Heart right ventricle (tissue), 16 donors: ENCODE results near the gene FZD8. TPM values are rescaled to one million over a fixed set of nuclear protein-coding genes. Genes with fewer than 3 reads are reported as not detected.

Experiments used
- ATAC-seq, 8 donors: fragments of 200-7000 bp; cut with Tn5 transposase; one replicate each; pipeline ENCODE4 v1.9.1; 2020; ENCODE audit warnings: mild to moderate bottlenecking in 8 of 8, moderate library complexity in 8 of 8, moderate number of reproducible peaks in 1 of 8
- DNase-seq, 2 donors: peaks; one replicate each; pipeline ENCODE4 v3.0.0-alpha.2; 2020
- H3K27ac ChIP-seq, 10 donors: fragments of 200-600 bp; sonication (generic) in 2 of 10; one replicate each; pipeline versions ENCODE4 v1.5.0 to v1.8.0; 2020 to 2022; ENCODE audit warnings: mild to moderate bottlenecking in 3 of 10
- H3K27me3 ChIP-seq, 7 donors: fragments of 200-600 bp; one replicate each; pipeline ENCODE4 v1.8.0; 2021 to 2022; ENCODE audit warnings: mild to moderate bottlenecking in 2 of 7
- H3K36me3 ChIP-seq, 9 donors: fragments of 200-600 bp; sonication (generic) in 1 of 9; one replicate each; pipeline versions ENCODE4 v1.5.0 to v1.8.0; 2020 to 2022; ENCODE audit warnings: mild to moderate bottlenecking in 2 of 9
- H3K4me1 ChIP-seq, 9 donors: fragments of 200-600 bp; sonication (generic) in 1 of 9; one replicate each; pipeline versions ENCODE4 v1.5.0 to v1.8.0; 2020 to 2022; ENCODE audit warnings: mild to moderate bottlenecking in 4 of 9
- H3K4me3 ChIP-seq, 10 donors: fragments of 200-600 bp; sonication (generic) in 2 of 10; one replicate each; pipeline versions ENCODE4 v1.5.0 to v1.8.0; 2020 to 2022; ENCODE audit warnings: mild to moderate bottlenecking in 7 of 10, moderate library complexity in 2 of 10
- H3K9me3 ChIP-seq, 11 donors: fragments of 200-600 bp in 10 of 11; sonication (generic) in 2 of 11; one replicate each; pipeline versions ENCODE4 v1.5.0 to v1.8.0; 2013 to 2022; ENCODE audit warnings: mild to moderate bottlenecking in 2 of 11, control low read depth in 1 of 11, moderate library complexity in 1 of 11
- WGBS, 2 donors: extraction: QIAGEN DNeasy Blood & Tissue Kit; methylation state at CpG; one replicate each; pipeline ENCODE4 v1.1.7; 2013; ENCODE audit warnings: inconsistent platforms in 1 of 2; 5-methylcytosine and 5-hydroxymethylcytosine counted together
- intact Hi-C, 10 donors: fragments of 100-400 bp; cut with DNase I; formaldehyde crosslinking; loops; one replicate each; pipeline versions ENCODE4 v1.11.1 to v1.14.2; 2022
- polyA plus RNA-seq, 2 donors: library from polyadenylated mRNA; stranded (reverse); fragments of 200-250 nt; gene quantifications; one replicate each; pipeline ENCODE4 v1.2.3, GENCODE V29; 2013
- total RNA-seq, 10 donors: library from RNA; stranded (reverse); fragmentation: NEBNext Ultra II Directional in 3 of 10; extraction: Animal tissue kit (Norgen Biotek cat#: 25700) in 3 of 10; gene quantifications; one replicate each; pipeline versions ENCODE4 v1.2.1 to v1.2.4, GENCODE V29; 2021 to 2023
- TF ChIP-seq, protein P1 (sequence below), 9 donors: fragments of 200-600 bp; sonication (generic) in 2 of 9; IDR thresholded peaks; one replicate each; pipeline versions ENCODE4 v1.5.0 to v1.8.0; 2021 to 2022; ENCODE audit warnings: antibody characterized with exemption in 9 of 9, mild to moderate bottlenecking in 5 of 9, moderate library complexity in 1 of 9
- donor health status: Arrhythmogenic right ventricular cardiomyopathy.
- donor health status: ischemic (EF 13 %, LVEDD 7.1; RV severe dilation, severe dysfunction).
- donor health status: healthy with polysubstance abuse.
- donor health status: DM: no; HTN: yes; CAD: no.
- donor health status: DM: no; HTN: no; CAD: no.
- donor health status: ischemic (EF 25% LVEDD 6.9; RV normal size, moderate dysfunction).
- donor health status: ischemic (EF 25% LVEDD 5.7; RV mildly dilated, moderate dysfunction).
- donor health status: healthy.
- donor health status: DM: yes; HTN: yes; CAD: no.
- donor health status: Ischemic cardiomyopathy.
- donor health status: ischemic (EF 35%, LVEDD 5.7; RV mildly dilated, moderate dysfunction).
- donor health status: nonischemic (EF 11% LVEDD 7.7; RV severe dilation, severe dysfunction).
- donor health status: DM: yes; HTN: yes; CAD: no.
- donor health status: PGD.
- donor health status: ischemic (EF 29% LVEDD 5.4; RV normal size, mild dysfunction).
- donor health status: nonischemic (EF 23%, LVEDD 6.1; RV moderate dilation, normal function).

The FZD8 gene
- total and polyA plus RNA-seq, 12 donors, result 1.7 to 19.5 (median 5.9) TPM

DNA sequence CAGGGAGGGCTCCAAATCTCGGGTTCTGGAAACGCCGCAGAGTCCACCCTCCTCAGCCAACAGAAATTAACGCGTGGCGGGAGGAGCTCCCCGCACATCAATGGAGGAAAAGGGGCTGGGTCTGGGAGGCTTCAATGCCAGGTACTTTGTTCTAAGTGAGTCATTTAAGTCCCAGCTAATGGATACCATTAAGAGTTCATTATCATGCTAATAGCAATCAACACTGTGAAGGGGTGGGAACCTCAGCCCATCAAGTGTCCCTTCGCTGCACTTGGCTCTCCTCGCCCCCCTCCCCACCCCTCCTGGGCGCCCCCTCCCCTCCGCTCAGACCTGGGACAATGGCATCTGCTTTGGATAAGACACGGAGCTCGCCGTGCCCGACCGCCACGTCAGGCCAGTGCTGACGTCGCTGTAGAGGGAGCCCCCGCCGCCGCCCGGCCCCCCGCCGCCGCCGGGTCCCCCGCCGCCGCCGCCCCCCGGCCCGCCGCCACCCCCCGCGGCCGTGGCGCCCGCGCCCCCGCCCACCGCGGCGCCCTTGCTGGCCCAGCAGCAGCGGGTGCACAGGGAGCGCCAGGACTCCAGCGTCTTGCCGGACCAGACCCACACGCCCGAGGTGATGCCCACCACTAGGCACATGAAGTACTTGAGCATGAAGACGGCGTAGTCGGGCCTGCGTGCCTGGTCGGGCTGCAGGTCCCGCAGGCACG, 2.9 kb downstream of the FZD8 start:
- TF ChIP-seq, protein P1, sequence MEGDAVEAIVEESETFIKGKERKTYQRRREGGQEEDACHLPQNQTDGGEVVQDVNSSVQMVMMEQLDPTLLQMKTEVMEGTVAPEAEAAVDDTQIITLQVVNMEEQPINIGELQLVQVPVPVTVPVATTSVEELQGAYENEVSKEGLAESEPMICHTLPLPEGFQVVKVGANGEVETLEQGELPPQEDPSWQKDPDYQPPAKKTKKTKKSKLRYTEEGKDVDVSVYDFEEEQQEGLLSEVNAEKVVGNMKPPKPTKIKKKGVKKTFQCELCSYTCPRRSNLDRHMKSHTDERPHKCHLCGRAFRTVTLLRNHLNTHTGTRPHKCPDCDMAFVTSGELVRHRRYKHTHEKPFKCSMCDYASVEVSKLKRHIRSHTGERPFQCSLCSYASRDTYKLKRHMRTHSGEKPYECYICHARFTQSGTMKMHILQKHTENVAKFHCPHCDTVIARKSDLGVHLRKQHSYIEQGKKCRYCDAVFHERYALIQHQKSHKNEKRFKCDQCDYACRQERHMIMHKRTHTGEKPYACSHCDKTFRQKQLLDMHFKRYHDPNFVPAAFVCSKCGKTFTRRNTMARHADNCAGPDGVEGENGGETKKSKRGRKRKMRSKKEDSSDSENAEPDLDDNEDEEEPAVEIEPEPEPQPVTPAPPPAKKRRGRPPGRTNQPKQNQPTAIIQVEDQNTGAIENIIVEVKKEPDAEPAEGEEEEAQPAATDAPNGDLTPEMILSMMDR (IDR thresholded peaks at IDR 0.05), result no peak
- intact Hi-C loops, result loop anchor here (5.0 to 10.0 kb wide), 12 partner anchors 276 to 1246 kb away; no protein-coding TSS in a partner anchor
- Histone ChIP-seq H3K27ac (no peak overlapping the region), H3K27me3 (peaks cover 0 to 78% (median 0%) of the 10 kb centered on the region in 7 donors), H3K4me3 (peak overlapping the region in 9 of 10 donors; percentile 29 to 91 (median 58)), H3K9me3 (no peaks in the 10 kb centered on the region), H3K4me1 (peaks cover 8 to 63% (median 34%) of the 10 kb centered on the region in 9 donors), H3K36me3 (peaks cover 0 to 7% (median 0%) of the 10 kb centered on the region in 9 donors)
- DNase-seq (peak in 1 of 2 donors; percentile 20), ATAC-seq (no peak)
- WGBS, 2 donors, result 28 to 41% methylated on average over 33 to 57 of the region's 57 CpGs

DNA sequence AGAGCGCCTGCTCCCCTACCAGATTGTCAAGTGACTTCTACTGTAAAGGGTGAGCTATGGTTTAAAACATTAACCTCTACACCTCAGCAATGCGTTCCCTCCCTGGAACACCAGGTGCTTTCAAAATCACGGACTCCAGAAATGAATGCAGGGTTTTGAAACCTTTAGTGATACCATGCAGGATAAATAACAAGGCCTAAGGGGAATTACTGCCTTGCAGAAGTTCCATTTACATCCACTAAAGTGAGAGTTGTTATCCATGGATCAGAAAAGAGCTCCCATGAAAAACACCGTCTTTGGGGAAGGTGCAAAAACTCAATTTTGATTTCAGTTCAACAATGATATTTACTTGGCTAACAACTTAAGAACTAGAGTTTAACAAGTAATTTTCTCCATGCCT, 4.0 kb downstream of the FZD8 start:
- 72 to 79% methylated on average over 4 of the region's 4 CpGs for WGBS, 2 donors
- H3K36me3 ChIP-seq, result peaks cover 0 to 7% (median 0%) of the 10 kb centered on the region in 9 donors
- peaks cover 6 to 54% (median 30%) of the 10 kb centered on the region in 9 donors for H3K4me1 ChIP-seq
- DNase-seq (no peak), ATAC-seq (no peak)
- peaks cover 0 to 69% (median 0%) of the 10 kb centered on the region in 7 donors for H3K27me3 ChIP-seq
- intact Hi-C loops, result loop anchor here (5.0 to 10.0 kb wide), 12 partner anchors 277 to 1247 kb away; no protein-coding TSS in a partner anchor
- peak overlapping the region in 1 of 10 donors; percentile 2 for H3K4me3 ChIP-seq
- H3K9me3 ChIP-seq, result no peaks in the 10 kb centered on the region
- TF ChIP-seq, protein P1 (IDR thresholded peaks at IDR 0.05), result no peak
- H3K27ac ChIP-seq, result no peak overlapping the region

GRCh38 chr10:35637462-35637861, 4.6 kb downstream of the FZD8 start:
- intact Hi-C loops, result loop anchor here (2.0 to 10.0 kb wide), 13 partner anchors 277 to 1247 kb away; no protein-coding TSS in a partner anchor
- H3K4me3 ChIP-seq, result peak overlapping the region in 4 of 10 donors; percentile 2 to 16 (median 8)
- H3K9me3 ChIP-seq, result no peaks in the 10 kb centered on the region
- peaks cover 0 to 63% (median 0%) of the 10 kb centered on the region in 7 donors for H3K27me3 ChIP-seq
- DNase-seq (no peak), ATAC-seq (no peak)
- no peak overlapping the region for H3K27ac ChIP-seq
- peaks cover 4 to 48% (median 24%) of the 10 kb centered on the region in 9 donors for H3K4me1 ChIP-seq
- 30 to 32% methylated on average over 8 of the region's 8 CpGs for WGBS, 2 donors
- H3K36me3 ChIP-seq, result peaks cover 0 to 7% (median 0%) of the 10 kb centered on the region in 9 donors
- TF ChIP-seq, protein P1 (IDR thresholded peaks at IDR 0.05), result no peak

- H3K4me3 ChIP-seq, result peak overlapping the region in 2 of 10 donors; percentile 11 to 16
- no peak for DNase-seq
- H3K9me3 ChIP-seq, result no peaks in the 10 kb centered on the region
- H3K27ac ChIP-seq, result no peak overlapping the region
- ATAC-seq, result no peak
- 56 to 59% methylated on average over 7 of the region's 7 CpGs for WGBS, 2 donors
- H3K36me3 ChIP-seq, result peaks cover 0 to 7% (median 0%) of the 10 kb centered on the region in 9 donors
- intact Hi-C loops, result loop anchor here (2.0 to 10.0 kb wide), 13 partner anchors 278 to 1248 kb away; no protein-coding TSS in a partner anchor
- peaks cover 3 to 46% (median 24%) of the 10 kb centered on the region in 9 donors for H3K4me1 ChIP-seq
- peaks cover 0 to 58% (median 0%) of the 10 kb centered on the region in 7 donors for H3K27me3 ChIP-seq
- TF ChIP-seq, protein P1 (IDR thresholded peaks at IDR 0.05), result no peak
These were observed 5.1 kb downstream of the FZD8 start for GRCh38 chr10:35636956-35637355.
